Neural progenitor cell (in vitro differentiated cells): ENCODE results near the gene HEG1.

Experiments used
- CTCF ChIP-seq: fragments of 200-600 bp; sonication (generic); IDR thresholded peaks from 2 replicates; pipeline ENCODE4 v1.5.1; 2017; ENCODE audit warnings: antibody characterized with exemption, mild to moderate bottlenecking
- EZH2 ChIP-seq: fragments of 200-600 bp; sonication (generic); IDR thresholded peaks from 2 replicates; pipeline ENCODE4 v1.6.1; 2017; ENCODE audit warnings: antibody characterized with exemption, mild to moderate bottlenecking, moderate library complexity
- EZH2phosphoT487 ChIP-seq: fragments of 200-600 bp; sonication (generic); IDR thresholded peaks from 2 replicates; pipeline ENCODE4 v1.6.1; 2017; ENCODE audit warnings: antibody characterized with exemption

- TF ChIP-seq CTCF (no peak), EZH2 (no peak), EZH2phosphoT487 (no peak)
These were observed 12.5 kb upstream of the HEG1 start for GRCh38 chr3:125068265-125068664.
